Fibroblast of villous mesenchyme (primary cell): ENCODE results near the gene NDUFAF2. TPM values are rescaled to one million over a fixed set of nuclear protein-coding genes. Genes with fewer than 3 reads are reported as not detected.

Source experiments
- DNase-seq: peaks from one replicate; pipeline ENCODE4 v3.0.0-alpha.2; 2010; ENCODE audit warnings: low read depth
- H3K4me3 ChIP-seq: 2 replicates; pipeline ENCODE4 v1.5.1; 2011; ENCODE audit warnings: low read depth, mild to moderate bottlenecking, low read length
- CTCF ChIP-seq: IDR thresholded peaks from 2 replicates; pipeline ENCODE4 v1.5.1; 2012; ENCODE audit warnings: low read depth, mild to moderate bottlenecking, low read length; ENCODE audit not compliant: insufficient read depth
- total RNA-seq: library from RNA; depleted of rRNA; stranded (reverse); fragments of >200 nt; gene quantifications from 2 replicates; pipeline ENCODE4 v1.2.3, GENCODE V29; 2012

NDUFAF2 gene
- total RNA-seq, 1 donor, result 28.9 TPM

DNA sequence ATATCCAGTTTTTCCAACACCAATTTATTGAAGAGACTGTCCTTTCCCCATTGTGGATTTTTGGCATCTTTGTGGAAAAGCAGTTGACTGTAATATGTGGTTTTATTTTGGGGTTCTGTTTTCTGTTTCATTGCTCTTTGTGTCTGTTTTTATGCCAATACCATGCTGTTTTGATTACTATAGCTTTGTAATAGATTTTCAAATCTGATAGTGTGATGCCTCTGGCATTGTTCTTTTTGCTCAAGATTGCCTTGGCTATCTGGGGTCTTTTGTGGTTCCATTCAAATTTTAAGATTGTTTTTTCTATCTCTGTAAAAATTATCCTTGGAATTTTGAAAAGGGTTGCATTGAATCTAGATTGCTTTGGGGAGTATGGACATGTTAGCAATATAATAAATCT, 99.5 kb downstream of the NDUFAF2 start:
- no peak for DNase-seq
- TF ChIP-seq CTCF, result no peak
- H3K4me3 ChIP-seq, result no peak overlapping the region

DNA sequence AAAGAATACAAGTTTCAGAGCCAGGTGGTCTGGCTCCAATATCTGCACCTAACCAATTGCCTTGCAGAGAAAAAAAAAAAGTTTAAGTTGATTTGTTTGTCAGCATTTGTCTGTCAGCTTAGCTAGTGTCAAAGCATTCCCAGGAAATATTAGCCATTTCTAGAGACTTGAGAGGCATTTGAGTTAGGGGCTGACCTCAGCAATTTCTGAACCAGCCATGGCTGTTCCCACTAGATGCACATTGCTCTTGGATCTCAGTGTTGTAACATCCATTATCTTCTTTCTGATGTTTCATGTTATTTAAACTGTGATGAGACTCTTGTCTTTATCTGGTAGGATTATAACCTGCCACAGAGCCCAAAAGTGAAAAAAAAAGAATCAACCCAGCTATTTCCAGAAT, 102.3 kb downstream of the NDUFAF2 start:
- TF ChIP-seq CTCF, result no peak
- H3K4me3 ChIP-seq, result no peak overlapping the region
- no peak for DNase-seq

DNA sequence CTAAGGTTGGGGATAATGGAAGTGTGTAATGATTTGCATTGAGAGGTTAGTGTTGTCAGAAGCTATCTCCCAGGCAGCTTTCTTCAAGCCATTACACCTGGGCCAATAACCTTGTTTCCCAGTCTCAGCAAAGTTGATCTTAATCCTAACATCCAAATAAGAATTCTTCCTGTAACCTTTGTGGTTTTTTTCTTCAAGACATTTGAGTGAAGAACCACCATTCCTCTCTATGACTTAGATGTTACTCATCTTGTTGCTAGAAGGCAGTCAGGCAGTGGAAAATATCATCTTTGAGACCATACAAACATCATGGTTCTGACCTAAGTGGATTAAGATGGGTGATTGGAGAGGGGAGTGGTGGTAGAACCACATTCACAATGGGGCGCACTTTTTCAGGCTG, 103.5 kb downstream of the NDUFAF2 start:
- H3K4me3 ChIP-seq, result no peak overlapping the region
- no peak for TF ChIP-seq CTCF
- peak; percentile 36 for DNase-seq

- no peak overlapping the region for H3K4me3 ChIP-seq
- DNase-seq, result no peak
- no peak for TF ChIP-seq CTCF
Observed at GRCh38 chr5:61050292-61050691, 105.3 kb downstream of the NDUFAF2 start.

- no peak for TF ChIP-seq CTCF
- peak; percentile 75 for DNase-seq
- no peak overlapping the region for H3K4me3 ChIP-seq
Observed at GRCh38 chr5:61051267-61051666, 106.3 kb downstream of the NDUFAF2 start.

DNA sequence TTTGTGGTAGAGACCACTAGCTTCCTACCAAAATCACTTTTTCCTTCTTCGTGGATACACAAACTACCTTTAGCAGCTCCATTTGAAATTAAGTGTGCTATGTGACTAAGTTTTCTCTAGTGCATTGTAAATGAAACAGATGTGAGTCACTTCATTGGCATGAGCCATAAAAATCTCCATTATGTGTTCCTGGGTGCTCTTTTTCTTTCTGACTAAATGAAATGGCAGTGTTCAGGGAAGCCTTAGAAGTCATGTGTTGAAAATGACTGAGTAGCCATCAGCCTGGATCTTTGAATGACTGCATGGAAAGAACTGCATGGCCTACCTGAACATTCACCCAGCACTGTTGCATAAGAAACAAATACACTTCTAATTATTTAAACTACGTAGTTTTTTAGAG, 107.9 kb downstream of the NDUFAF2 start:
- peak; percentile 86 for DNase-seq
- no peak overlapping the region for H3K4me3 ChIP-seq
- no peak for TF ChIP-seq CTCF

- no peak for TF ChIP-seq CTCF
- no peak overlapping the region for H3K4me3 ChIP-seq
- DNase-seq, result peak; percentile 38
Observed at GRCh38 chr5:61053937-61054336, 108.9 kb downstream of the NDUFAF2 start.
